ENCODE data around the gene TGM1.

The TGM1 gene

GRCh38 chr14:24255931-24256711, 6.9 kb downstream of the TGM1 start:
- no peaks in the 10 kb centered on the region for H3K27me3 ChIP-seq (ENCODE audit: insufficient read depth, low read depth)
- no peaks in the 10 kb centered on the region for H3K36me3 ChIP-seq (ENCODE audit: insufficient read depth)
- no peak overlapping the region for H3K4me2 ChIP-seq
- H3K27ac ChIP-seq = no peak overlapping the region
- H3K4me3 ChIP-seq (IDR thresholded peaks at IDR 0.05; ENCODE audit: insufficient read depth, low read depth, low read length) = no peak overlapping the region
- H3K9ac ChIP-seq = no peak overlapping the region
- H3K79me2 ChIP-seq (ENCODE audit: insufficient read depth, low read depth) = no peaks in the 10 kb centered on the region
- no peak overlapping the region for H2AFZ ChIP-seq (ENCODE audit: low read depth)
- TF ChIP-seq, protein P1, sequence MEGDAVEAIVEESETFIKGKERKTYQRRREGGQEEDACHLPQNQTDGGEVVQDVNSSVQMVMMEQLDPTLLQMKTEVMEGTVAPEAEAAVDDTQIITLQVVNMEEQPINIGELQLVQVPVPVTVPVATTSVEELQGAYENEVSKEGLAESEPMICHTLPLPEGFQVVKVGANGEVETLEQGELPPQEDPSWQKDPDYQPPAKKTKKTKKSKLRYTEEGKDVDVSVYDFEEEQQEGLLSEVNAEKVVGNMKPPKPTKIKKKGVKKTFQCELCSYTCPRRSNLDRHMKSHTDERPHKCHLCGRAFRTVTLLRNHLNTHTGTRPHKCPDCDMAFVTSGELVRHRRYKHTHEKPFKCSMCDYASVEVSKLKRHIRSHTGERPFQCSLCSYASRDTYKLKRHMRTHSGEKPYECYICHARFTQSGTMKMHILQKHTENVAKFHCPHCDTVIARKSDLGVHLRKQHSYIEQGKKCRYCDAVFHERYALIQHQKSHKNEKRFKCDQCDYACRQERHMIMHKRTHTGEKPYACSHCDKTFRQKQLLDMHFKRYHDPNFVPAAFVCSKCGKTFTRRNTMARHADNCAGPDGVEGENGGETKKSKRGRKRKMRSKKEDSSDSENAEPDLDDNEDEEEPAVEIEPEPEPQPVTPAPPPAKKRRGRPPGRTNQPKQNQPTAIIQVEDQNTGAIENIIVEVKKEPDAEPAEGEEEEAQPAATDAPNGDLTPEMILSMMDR (conservative IDR thresholded peaks at IDR 0.05; ENCODE audit: low read depth, low read length) = no peak
- no peaks in the 10 kb centered on the region for H3K4me1 ChIP-seq (ENCODE audit: low read depth, poor library complexity, severe bottlenecking)
- no peaks in the 10 kb centered on the region for H4K20me1 ChIP-seq (ENCODE audit: insufficient read depth)

DNA sequence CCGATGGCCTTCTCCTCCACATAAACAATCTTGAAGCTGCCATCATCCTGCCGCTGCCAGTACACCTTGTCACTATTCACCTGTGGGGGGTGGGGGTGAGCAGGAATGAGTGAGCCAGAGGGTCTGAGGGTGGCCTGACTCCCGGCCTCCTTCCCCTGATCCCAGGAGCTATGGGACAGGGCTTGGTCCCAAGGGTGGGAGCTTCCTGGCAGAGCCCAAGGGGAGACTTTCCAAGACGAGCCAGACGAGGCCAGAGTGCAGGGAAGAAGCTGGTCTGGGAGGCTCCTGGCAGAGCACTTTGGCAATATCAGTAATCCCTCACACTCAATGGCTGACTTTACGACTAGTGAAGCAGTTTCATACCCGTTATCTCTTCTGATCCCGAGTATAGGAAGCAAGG, 7.5 kb downstream of the TGM1 start:
- Histone ChIP-seq H3K36me3 (ENCODE audit: insufficient read depth) (no peaks in the 10 kb centered on the region), H3K4me3 (IDR thresholded peaks at IDR 0.05; ENCODE audit: insufficient read depth, low read depth, low read length) (no peak overlapping the region), H3K79me2 (ENCODE audit: insufficient read depth, low read depth) (no peaks in the 10 kb centered on the region), H3K27me3 (ENCODE audit: insufficient read depth, low read depth) (no peaks in the 10 kb centered on the region), H3K27ac (no peak overlapping the region), H3K4me1 (ENCODE audit: low read depth, poor library complexity, severe bottlenecking) (no peaks in the 10 kb centered on the region), H4K20me1 (ENCODE audit: insufficient read depth) (no peaks in the 10 kb centered on the region), H2AFZ (ENCODE audit: low read depth) (no peak overlapping the region), H3K4me2 (no peak overlapping the region), H3K9ac (no peak overlapping the region)
- TF ChIP-seq, protein P1 (conservative IDR thresholded peaks at IDR 0.05; ENCODE audit: low read depth, low read length) = no peak

DNA sequence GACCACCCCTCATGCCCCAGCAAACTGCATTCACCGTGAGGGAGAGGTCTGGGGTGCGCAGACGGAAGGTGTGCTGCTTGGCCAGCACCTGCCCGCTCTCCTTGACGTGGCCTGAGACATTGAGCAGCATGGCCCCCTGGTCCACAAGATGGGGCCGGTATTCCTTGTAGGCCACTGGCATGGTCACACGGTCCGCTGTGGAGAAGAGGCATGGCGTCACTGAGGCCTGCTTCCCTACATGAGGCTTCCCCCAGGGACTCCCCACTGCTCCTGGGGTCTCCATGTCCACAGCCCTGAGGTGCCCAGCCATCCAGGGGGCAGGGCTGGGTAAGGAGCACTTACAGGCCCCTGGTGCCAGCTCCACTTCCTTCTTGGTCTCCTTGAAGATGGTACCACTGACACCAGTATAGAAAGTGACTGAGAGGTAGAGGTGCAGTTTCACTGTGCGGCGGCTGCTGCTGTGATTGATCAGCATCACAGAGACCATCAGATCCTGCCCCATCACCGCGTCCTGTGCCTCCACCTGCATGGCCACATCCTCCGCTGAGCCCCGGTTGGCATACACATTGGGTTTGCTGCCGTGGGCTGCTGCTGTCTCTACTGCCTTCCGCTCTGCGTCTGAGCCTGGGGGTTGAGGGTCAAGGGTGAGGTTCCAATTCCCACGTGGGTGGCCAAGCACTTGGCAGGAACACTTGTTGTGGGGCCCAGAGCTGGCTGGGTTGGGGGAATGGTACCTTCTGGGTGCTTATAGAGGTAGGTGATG, 8.2 kb downstream of the TGM1 start:
- no peak overlapping the region for H2AFZ ChIP-seq (ENCODE audit: low read depth)
- TF ChIP-seq, protein P1 (conservative IDR thresholded peaks at IDR 0.05; ENCODE audit: low read depth, low read length) = no peak
- H3K79me2 ChIP-seq (ENCODE audit: insufficient read depth, low read depth) = no peaks in the 10 kb centered on the region
- H3K27me3 ChIP-seq (ENCODE audit: insufficient read depth, low read depth) = no peaks in the 10 kb centered on the region
- H3K4me2 ChIP-seq = no peak overlapping the region
- no peak overlapping the region for H3K9ac ChIP-seq
- no peaks in the 10 kb centered on the region for H4K20me1 ChIP-seq (ENCODE audit: insufficient read depth)
- no peak overlapping the region for H3K4me3 ChIP-seq (IDR thresholded peaks at IDR 0.05; ENCODE audit: insufficient read depth, low read depth, low read length)
- H3K36me3 ChIP-seq (ENCODE audit: insufficient read depth) = no peaks in the 10 kb centered on the region
- H3K4me1 ChIP-seq (ENCODE audit: low read depth, poor library complexity, severe bottlenecking) = no peaks in the 10 kb centered on the region
- H3K27ac ChIP-seq = no peak overlapping the region

- Histone ChIP-seq H3K4me1 (ENCODE audit: low read depth, poor library complexity, severe bottlenecking) (no peaks in the 10 kb centered on the region), H3K9ac (no peak overlapping the region), H3K79me2 (ENCODE audit: insufficient read depth, low read depth) (no peaks in the 10 kb centered on the region), H3K4me3 (IDR thresholded peaks at IDR 0.05; ENCODE audit: insufficient read depth, low read depth, low read length) (no peak overlapping the region), H3K36me3 (ENCODE audit: insufficient read depth) (no peaks in the 10 kb centered on the region), H4K20me1 (ENCODE audit: insufficient read depth) (no peaks in the 10 kb centered on the region), H2AFZ (ENCODE audit: low read depth) (no peak overlapping the region), H3K27ac (no peak overlapping the region), H3K4me2 (no peak overlapping the region), H3K27me3 (ENCODE audit: insufficient read depth, low read depth) (no peaks in the 10 kb centered on the region)
- TF ChIP-seq, protein P1 (conservative IDR thresholded peaks at IDR 0.05; ENCODE audit: low read depth, low read length) = no peak
Observed at GRCh38 chr14:24253936-24254335, 9.0 kb downstream of the TGM1 start.

All from KMS-11 (cell line).